Measurements from ENCODE around the gene CDK15.

DNA sequence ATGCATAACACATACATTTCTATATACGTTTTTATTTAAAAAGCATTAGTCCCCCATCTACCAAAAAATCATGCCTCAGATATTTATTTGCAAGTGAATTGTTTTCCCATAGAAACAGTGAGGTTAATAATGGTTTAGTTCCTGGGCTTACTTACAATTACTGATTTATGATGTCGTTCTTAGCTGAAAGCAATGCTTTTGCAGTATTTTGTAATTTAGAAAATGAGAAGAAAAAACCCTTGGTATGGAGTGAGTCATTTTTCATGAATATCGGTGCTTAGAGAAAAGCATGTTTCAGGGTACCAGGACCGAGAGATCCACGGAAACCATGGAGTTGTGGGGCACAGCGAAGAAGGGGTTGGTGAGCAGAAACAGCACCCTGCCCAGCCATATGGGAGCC lies 12.0 kb upstream of the CDK15 start:
- TF ChIP-seq POLR2AphosphoS5 (IDR thresholded peaks at IDR 0.05; ENCODE audit: borderline replicate concordance, low read depth, low read length): no peak
- TF ChIP-seq EZH2 (IDR thresholded peaks at IDR 0.05): no peak
- no peak for TF ChIP-seq FOXP2 (optimal IDR thresholded peaks at IDR 0.05; ENCODE audit: control extremely low read depth, extremely low read length, insufficient read depth)
